Spleen (tissue), 11 donors: Measurements from ENCODE around the gene CIAO2B. TPM values are rescaled to one million over a fixed set of nuclear protein-coding genes. Genes with fewer than 3 reads are reported as not detected.

ENCODE experiments used
- DNase-seq: peaks from one replicate; pipeline ENCODE4 v3.0.0-alpha.2; 2020
- H3K27ac ChIP-seq, 8 donors: fragments of 200-600 bp; sonication (generic) in 7 of 8; 1 replicate in 4 of 8; 2 replicates in 4 of 8; pipeline versions ENCODE4 v1.5.0 to v1.8.0; 2016 to 2021; ENCODE audit warnings: inconsistent platforms in 4 of 8, mild to moderate bottlenecking in 4 of 8, moderate library complexity in 1 of 8
- H3K27me3 ChIP-seq, 7 donors: fragments of 200-600 bp; sonication (generic) in 6 of 7; replicated peaks in 1 of 7; 1 replicate in 4 of 7; 2 replicates in 3 of 7; pipeline versions ENCODE4 v1.5.0 to v1.8.0; 2016 to 2021; ENCODE audit warnings: inconsistent platforms in 3 of 7, mild to moderate bottlenecking in 1 of 7
- H3K36me3 ChIP-seq, 6 donors: fragments of 200-600 bp; sonication (generic) in 5 of 6; 1 replicate in 4 of 6; 2 replicates in 2 of 6; pipeline versions ENCODE4 v1.5.0 to v1.8.0; 2016 to 2021; ENCODE audit warnings: inconsistent platforms in 2 of 6
- H3K4me1 ChIP-seq, 6 donors: fragments of 200-600 bp; sonication (generic) in 5 of 6; 1 replicate in 3 of 6; 2 replicates in 3 of 6; pipeline versions ENCODE4 v1.5.0 to v1.8.0; 2016 to 2021; ENCODE audit warnings: inconsistent platforms in 3 of 6
- H3K4me3 ChIP-seq, 8 donors: fragments of 200-600 bp; sonication (generic) in 7 of 8; 1 replicate in 4 of 8; 2 replicates in 4 of 8; pipeline versions ENCODE4 v1.5.0 to v1.8.0; 2016 to 2021; ENCODE audit warnings: inconsistent platforms in 4 of 8, mild to moderate bottlenecking in 4 of 8, moderate library complexity in 2 of 8
- H3K9me3 ChIP-seq, 8 donors: fragments of 200-600 bp; sonication (generic) in 7 of 8; 1 replicate in 4 of 8; 2 replicates in 4 of 8; pipeline versions ENCODE4 v1.5.0 to v1.8.0; 2016 to 2021; ENCODE audit warnings: inconsistent platforms in 4 of 8
- POLR2A ChIP-seq, 3 donors: fragments of 450-650 bp; IDR thresholded peaks; one replicate each; pipeline ENCODE4 v1.5.1; 2017; ENCODE audit warnings: antibody characterized with exemption in 3 of 3, mild to moderate bottlenecking in 1 of 3
- POLR2AphosphoS5 ChIP-seq, 3 donors: sonication (generic); formaldehyde crosslinking; IDR thresholded peaks; one replicate each; pipeline ENCODE4 v1.5.1; 2017; ENCODE audit warnings: antibody characterized with exemption in 3 of 3
- WGBS, 5 donors: extraction: QIAGEN DNeasy Blood & Tissue Kit in 3 of 5; methylation state at CpG; one replicate each; pipeline versions ENCODE4 v1.1.5 to v1.1.7; 2013 to 2018; 5-methylcytosine and 5-hydroxymethylcytosine counted together
- intact Hi-C: fragments of 100-400 bp; cut with DNase I; formaldehyde crosslinking; loops from one replicate; pipeline ENCODE4 v1.15.0; 2023; ENCODE audit warnings: low total_unique reads
- polyA plus RNA-seq, 3 donors: library from polyadenylated mRNA; stranded (reverse); fragments of 200-250 nt; gene quantifications; one replicate each; pipeline ENCODE4 v1.2.1, GENCODE V29; 2013
- total RNA-seq, 7 donors: library from RNA; depleted of rRNA in 3 of 7; stranded (reverse); fragments of >200 nt in 3 of 7; fragmentation: NEBNext Ultra II Directional in 4 of 7; extraction: Animal tissue kit (Norgen Biotek cat#: 25700) in 4 of 7; gene quantifications; one replicate each; pipeline versions ENCODE4 v1.1.0 to v1.2.1, GENCODE V29; 2016 to 2021
- TF ChIP-seq, protein P1 (sequence below), 11 experiments: fragments of 200-600 bp in 7 of 11; fragments of 450-650 bp in 4 of 11; sonication (generic) in 4 of 11; IDR thresholded peaks in 8 of 11; conservative IDR thresholded peaks in 3 of 11; 1 replicate in 7 of 11; 2 replicates in 4 of 11; pipeline versions ENCODE4 v1.4.0 to v1.8.0; 2016 to 2021; ENCODE audit warnings: antibody characterized with exemption in 11 of 11, inconsistent platforms in 4 of 11, mild to moderate bottlenecking in 1 of 11
- donor health status: healthy with polysubstance abuse.
- donor health status: DM: no; HTN: no; CAD: no; lungs with moderate emphysema.
- donor health status: DM: no; HTN: no; CAD: no.
- donor health status: Bipolar disorder and iron deficiency.
- donor health status: healthy.
- donor health status: DM: no; HTN: no; CAD: no.
- donor health status: DM: yes; HTN: yes; CAD: no.

Gene CIAO2B
- total and polyA plus RNA-seq, 10 donors = 46.8 to 168 (median 58.1) TPM

DNA sequence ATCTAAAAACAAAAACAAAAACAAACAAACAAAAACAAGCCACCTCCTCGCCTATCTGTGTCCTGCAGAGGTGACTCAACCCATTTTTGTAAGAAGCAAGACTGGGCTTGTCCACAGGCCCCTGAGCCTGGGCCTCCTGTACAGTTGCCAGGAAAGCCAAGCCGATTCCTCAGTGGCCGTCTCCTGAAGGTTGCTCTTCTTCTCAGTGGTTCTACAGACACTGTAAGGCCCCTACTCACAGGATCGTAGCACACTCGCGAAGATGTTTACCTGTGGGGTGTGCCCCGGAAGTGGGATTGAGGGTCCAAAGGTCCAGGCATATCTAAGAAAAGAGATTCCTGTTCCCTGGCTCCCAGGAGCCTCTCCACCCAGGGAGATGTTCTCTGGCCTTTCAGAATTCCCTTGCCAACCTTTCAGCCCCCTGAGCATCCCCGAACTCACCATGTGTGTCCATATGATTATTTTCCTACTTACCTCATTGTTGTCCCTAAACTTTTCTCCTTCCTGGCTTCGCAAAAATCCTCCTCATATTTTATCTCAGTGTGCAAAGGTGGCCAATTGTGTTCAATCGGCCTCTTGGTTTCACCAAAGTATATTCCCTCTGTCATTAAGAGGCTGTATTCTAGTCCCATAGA is 19.4 kb upstream of the CIAO2B start:
- no peaks in the 10 kb centered on the region for H3K36me3 ChIP-seq
- 76 to 89% (median 86%) methylated on average over 10 of the region's 10 CpGs for WGBS, 5 donors
- H3K4me3 ChIP-seq = no peak overlapping the region
- no peak overlapping the region for H3K27ac ChIP-seq
- H3K9me3 ChIP-seq = peaks cover 0 to 5% (median 0%) of the 10 kb centered on the region in 8 donors
- DNase-seq = no peak
- intact Hi-C loops = no loop called here
- TF ChIP-seq, protein P1, sequence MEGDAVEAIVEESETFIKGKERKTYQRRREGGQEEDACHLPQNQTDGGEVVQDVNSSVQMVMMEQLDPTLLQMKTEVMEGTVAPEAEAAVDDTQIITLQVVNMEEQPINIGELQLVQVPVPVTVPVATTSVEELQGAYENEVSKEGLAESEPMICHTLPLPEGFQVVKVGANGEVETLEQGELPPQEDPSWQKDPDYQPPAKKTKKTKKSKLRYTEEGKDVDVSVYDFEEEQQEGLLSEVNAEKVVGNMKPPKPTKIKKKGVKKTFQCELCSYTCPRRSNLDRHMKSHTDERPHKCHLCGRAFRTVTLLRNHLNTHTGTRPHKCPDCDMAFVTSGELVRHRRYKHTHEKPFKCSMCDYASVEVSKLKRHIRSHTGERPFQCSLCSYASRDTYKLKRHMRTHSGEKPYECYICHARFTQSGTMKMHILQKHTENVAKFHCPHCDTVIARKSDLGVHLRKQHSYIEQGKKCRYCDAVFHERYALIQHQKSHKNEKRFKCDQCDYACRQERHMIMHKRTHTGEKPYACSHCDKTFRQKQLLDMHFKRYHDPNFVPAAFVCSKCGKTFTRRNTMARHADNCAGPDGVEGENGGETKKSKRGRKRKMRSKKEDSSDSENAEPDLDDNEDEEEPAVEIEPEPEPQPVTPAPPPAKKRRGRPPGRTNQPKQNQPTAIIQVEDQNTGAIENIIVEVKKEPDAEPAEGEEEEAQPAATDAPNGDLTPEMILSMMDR (IDR thresholded peaks at IDR 0.05 in 8 of 11, conservative IDR thresholded peaks at IDR 0.05 in 3 of 11) = no peak
- TF ChIP-seq POLR2AphosphoS5 (IDR thresholded peaks at IDR 0.05) = no peak
- TF ChIP-seq POLR2A (IDR thresholded peaks at IDR 0.05) = no peak
- peaks cover 0 to 48% (median 13%) of the 10 kb centered on the region in 7 donors for H3K27me3 ChIP-seq
- peaks cover 2 to 10% (median 5%) of the 10 kb centered on the region in 6 donors for H3K4me1 ChIP-seq

DNA sequence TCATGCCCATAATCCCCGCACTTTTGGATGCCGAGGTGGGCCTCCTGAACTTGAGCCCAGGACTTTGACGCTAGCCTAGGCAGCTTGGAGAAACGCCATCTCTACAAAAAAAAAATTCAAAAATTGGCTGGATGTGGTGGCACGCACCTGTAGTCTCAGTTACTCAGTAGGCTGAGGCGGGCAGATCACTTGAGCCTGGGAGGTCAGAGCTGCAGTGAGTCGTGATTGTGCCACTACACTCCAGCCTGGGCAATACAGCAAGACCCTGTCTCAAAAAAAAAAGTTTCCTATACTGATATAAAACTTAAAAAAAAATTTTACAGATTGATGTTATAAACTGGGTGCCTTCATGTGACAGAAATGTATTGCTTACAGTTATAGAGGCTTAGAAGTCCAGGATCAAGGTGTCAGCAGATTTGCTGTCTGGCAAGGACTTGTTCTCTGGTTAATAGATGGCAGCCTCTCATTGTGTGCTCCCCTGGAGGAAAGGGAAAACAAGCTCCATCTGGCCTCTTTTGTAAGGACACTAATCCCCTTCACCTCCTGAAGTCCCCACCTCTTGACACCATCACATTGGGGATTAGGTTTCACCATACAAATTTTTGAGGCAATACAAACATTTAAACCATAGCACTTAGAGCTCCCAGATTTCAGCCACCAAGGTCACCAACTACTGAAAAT is 18.4 kb upstream of the CIAO2B start:
- no peaks in the 10 kb centered on the region for H3K36me3 ChIP-seq
- H3K27ac ChIP-seq = no peak overlapping the region
- H3K9me3 ChIP-seq = peaks cover 0 to 5% (median 0%) of the 10 kb centered on the region in 8 donors
- 79 to 90% (median 87%) methylated on average over 7 of the region's 7 CpGs for WGBS, 5 donors
- TF ChIP-seq, protein P1 (IDR thresholded peaks at IDR 0.05 in 8 of 11, conservative IDR thresholded peaks at IDR 0.05 in 3 of 11) = no peak
- TF ChIP-seq POLR2AphosphoS5 (IDR thresholded peaks at IDR 0.05) (no peak), POLR2A (IDR thresholded peaks at IDR 0.05) (no peak)
- peaks cover 0 to 59% (median 17%) of the 10 kb centered on the region in 7 donors for H3K27me3 ChIP-seq
- intact Hi-C loops = no loop called here
- H3K4me1 ChIP-seq = peaks cover 5 to 19% (median 13%) of the 10 kb centered on the region in 6 donors
- no peak overlapping the region for H3K4me3 ChIP-seq
- no peak for DNase-seq

DNA sequence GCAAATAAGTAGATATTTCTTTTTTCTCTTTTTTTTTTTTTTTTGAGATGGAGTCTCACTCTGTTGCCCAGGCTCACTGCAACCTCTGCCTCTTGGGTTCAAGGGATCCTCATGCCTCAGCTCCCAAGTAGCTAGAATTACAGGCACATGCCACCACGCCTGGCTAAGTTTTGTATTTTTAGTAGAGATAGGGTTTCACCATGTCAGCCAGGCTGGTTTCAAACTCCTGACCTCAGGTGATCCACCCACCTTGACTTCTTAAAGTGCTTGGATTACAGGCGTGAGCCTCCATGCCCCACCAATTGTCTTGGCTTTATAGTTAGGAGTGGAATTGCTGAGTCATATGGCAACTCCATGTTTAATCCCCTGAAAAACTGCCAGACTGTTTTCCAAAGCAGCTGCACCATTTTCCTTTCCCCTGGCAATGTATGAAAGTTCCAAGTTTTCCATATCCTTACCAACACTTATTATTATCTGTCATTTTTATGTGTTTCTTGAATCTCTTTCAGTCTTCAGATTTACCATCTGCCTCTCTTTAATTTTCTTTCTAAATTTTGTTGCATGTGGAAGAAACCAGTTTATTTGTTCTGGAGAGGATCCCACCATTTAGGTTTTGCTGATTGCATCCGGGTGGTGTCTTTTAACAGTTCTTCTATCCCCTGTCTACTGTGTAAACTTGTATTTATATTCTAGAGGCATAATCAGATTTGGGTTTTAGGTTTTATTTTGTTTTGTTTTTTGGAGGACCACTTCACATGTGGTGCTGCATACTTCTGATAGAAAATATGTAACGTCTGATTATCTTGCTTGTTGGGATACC is 17.0 kb upstream of the CIAO2B start:
- no peak for TF ChIP-seq POLR2A (IDR thresholded peaks at IDR 0.05)
- TF ChIP-seq, protein P1 (IDR thresholded peaks at IDR 0.05 in 8 of 11, conservative IDR thresholded peaks at IDR 0.05 in 3 of 11) = no peak
- no peak for TF ChIP-seq POLR2AphosphoS5 (IDR thresholded peaks at IDR 0.05)
- no peak for DNase-seq
- 79 to 86% (median 80%) methylated on average over 4 of the region's 4 CpGs for WGBS, 5 donors
- H3K36me3 ChIP-seq = no peaks in the 10 kb centered on the region
- intact Hi-C loops = no loop called here
- H3K27me3 ChIP-seq = peaks cover 0 to 60% (median 17%) of the 10 kb centered on the region in 7 donors
- H3K27ac ChIP-seq = no peak overlapping the region
- peaks cover 0 to 5% (median 0%) of the 10 kb centered on the region in 8 donors for H3K9me3 ChIP-seq
- H3K4me3 ChIP-seq = no peak overlapping the region
- H3K4me1 ChIP-seq = peaks cover 5 to 28% (median 21%) of the 10 kb centered on the region in 6 donors
